ENCODE results near the gene PHF23. TPM values are rescaled to one million over a fixed set of nuclear protein-coding genes. Genes with fewer than 3 reads are reported as not detected.

Gene PHF23
- total and polyA plus RNA-seq, 9 of the 15 experiments (the other 6 are each of a cell fraction or from before 2014, with no cell fraction given) = 7.4 to 87.5 (median 33.7) TPM

DNA sequence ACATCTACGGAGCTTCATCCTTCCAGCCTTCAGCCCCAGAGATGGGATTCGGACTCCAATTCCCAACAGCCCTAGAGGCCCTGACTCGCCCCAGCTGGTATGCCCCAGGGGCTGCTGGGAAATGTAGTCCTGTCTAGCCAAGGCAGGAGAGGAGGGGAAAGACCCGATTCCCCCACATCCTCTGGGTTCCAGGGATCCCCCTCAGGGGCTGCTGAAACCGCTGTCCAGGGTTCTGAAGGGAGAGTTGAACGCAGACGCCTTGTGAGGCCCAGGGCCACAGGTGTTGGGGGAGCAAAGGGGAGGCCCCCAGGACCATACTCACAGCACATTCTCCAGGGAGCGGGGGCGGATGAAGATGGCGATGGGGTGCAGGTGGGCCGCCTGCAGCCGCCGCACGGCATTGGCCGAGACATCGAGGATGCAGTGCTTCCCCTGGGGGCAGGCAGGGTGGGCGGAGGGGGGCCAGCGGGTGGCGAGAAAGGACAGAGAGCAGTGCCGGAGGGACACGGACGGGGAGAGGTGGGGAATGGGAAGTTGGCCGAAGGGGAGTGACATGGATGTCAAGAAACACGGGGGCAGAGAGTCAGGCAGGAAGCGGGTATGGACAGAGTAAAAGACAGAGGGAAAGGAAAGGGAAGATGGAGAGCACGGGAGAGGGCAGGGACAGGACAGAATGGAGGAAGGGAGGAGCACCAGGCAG, 47.5 kb downstream of the PHF23 start (continued):
- TF ChIP-seq TFAP4 (CRISPR knock-in tag; IDR thresholded peaks at IDR 0.05; ENCODE audit: borderline replicate concordance) (peak; percentile 98), ZNF316 (IDR thresholded peaks at IDR 0.05) (no peak), CREB1 (IDR thresholded peaks at IDR 0.05) (no peak), CREB1 (CRISPR knock-in tag; IDR thresholded peaks at IDR 0.05) (no peak), C11orf30 (IDR thresholded peaks at IDR 0.05; ENCODE audit: low read depth) (no peak), HCFC1 (IDR thresholded peaks at IDR 0.05; ENCODE audit: low read depth, low read length) (peak; percentile 97), MBD2 (IDR thresholded peaks at IDR 0.05; ENCODE audit: borderline replicate concordance, low read depth) (peak; percentile 91), ZBTB26 (CRISPR knock-in tag; IDR thresholded peaks at IDR 0.05) (no peak), ZNF77 (CRISPR knock-in tag; IDR thresholded peaks at IDR 0.05) (no peak), DNMT1 (IDR thresholded peaks at IDR 0.05) (no peak), DACH1 (IDR thresholded peaks at IDR 0.05; ENCODE audit: partially characterized antibody) (peak; percentile 61)
- TF ChIP-seq, protein P1, sequence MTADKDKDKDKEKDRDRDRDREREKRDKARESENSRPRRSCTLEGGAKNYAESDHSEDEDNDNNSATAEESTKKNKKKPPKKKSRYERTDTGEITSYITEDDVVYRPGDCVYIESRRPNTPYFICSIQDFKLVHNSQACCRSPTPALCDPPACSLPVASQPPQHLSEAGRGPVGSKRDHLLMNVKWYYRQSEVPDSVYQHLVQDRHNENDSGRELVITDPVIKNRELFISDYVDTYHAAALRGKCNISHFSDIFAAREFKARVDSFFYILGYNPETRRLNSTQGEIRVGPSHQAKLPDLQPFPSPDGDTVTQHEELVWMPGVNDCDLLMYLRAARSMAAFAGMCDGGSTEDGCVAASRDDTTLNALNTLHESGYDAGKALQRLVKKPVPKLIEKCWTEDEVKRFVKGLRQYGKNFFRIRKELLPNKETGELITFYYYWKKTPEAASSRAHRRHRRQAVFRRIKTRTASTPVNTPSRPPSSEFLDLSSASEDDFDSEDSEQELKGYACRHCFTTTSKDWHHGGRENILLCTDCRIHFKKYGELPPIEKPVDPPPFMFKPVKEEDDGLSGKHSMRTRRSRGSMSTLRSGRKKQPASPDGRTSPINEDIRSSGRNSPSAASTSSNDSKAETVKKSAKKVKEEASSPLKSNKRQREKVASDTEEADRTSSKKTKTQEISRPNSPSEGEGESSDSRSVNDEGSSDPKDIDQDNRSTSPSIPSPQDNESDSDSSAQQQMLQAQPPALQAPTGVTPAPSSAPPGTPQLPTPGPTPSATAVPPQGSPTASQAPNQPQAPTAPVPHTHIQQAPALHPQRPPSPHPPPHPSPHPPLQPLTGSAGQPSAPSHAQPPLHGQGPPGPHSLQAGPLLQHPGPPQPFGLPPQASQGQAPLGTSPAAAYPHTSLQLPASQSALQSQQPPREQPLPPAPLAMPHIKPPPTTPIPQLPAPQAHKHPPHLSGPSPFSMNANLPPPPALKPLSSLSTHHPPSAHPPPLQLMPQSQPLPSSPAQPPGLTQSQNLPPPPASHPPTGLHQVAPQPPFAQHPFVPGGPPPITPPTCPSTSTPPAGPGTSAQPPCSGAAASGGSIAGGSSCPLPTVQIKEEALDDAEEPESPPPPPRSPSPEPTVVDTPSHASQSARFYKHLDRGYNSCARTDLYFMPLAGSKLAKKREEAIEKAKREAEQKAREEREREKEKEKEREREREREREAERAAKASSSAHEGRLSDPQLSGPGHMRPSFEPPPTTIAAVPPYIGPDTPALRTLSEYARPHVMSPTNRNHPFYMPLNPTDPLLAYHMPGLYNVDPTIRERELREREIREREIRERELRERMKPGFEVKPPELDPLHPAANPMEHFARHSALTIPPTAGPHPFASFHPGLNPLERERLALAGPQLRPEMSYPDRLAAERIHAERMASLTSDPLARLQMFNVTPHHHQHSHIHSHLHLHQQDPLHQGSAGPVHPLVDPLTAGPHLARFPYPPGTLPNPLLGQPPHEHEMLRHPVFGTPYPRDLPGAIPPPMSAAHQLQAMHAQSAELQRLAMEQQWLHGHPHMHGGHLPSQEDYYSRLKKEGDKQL (CRISPR knock-in tag; IDR thresholded peaks at IDR 0.05; ENCODE audit: borderline replicate concordance) = no peak
- TF ChIP-seq, protein P2, sequence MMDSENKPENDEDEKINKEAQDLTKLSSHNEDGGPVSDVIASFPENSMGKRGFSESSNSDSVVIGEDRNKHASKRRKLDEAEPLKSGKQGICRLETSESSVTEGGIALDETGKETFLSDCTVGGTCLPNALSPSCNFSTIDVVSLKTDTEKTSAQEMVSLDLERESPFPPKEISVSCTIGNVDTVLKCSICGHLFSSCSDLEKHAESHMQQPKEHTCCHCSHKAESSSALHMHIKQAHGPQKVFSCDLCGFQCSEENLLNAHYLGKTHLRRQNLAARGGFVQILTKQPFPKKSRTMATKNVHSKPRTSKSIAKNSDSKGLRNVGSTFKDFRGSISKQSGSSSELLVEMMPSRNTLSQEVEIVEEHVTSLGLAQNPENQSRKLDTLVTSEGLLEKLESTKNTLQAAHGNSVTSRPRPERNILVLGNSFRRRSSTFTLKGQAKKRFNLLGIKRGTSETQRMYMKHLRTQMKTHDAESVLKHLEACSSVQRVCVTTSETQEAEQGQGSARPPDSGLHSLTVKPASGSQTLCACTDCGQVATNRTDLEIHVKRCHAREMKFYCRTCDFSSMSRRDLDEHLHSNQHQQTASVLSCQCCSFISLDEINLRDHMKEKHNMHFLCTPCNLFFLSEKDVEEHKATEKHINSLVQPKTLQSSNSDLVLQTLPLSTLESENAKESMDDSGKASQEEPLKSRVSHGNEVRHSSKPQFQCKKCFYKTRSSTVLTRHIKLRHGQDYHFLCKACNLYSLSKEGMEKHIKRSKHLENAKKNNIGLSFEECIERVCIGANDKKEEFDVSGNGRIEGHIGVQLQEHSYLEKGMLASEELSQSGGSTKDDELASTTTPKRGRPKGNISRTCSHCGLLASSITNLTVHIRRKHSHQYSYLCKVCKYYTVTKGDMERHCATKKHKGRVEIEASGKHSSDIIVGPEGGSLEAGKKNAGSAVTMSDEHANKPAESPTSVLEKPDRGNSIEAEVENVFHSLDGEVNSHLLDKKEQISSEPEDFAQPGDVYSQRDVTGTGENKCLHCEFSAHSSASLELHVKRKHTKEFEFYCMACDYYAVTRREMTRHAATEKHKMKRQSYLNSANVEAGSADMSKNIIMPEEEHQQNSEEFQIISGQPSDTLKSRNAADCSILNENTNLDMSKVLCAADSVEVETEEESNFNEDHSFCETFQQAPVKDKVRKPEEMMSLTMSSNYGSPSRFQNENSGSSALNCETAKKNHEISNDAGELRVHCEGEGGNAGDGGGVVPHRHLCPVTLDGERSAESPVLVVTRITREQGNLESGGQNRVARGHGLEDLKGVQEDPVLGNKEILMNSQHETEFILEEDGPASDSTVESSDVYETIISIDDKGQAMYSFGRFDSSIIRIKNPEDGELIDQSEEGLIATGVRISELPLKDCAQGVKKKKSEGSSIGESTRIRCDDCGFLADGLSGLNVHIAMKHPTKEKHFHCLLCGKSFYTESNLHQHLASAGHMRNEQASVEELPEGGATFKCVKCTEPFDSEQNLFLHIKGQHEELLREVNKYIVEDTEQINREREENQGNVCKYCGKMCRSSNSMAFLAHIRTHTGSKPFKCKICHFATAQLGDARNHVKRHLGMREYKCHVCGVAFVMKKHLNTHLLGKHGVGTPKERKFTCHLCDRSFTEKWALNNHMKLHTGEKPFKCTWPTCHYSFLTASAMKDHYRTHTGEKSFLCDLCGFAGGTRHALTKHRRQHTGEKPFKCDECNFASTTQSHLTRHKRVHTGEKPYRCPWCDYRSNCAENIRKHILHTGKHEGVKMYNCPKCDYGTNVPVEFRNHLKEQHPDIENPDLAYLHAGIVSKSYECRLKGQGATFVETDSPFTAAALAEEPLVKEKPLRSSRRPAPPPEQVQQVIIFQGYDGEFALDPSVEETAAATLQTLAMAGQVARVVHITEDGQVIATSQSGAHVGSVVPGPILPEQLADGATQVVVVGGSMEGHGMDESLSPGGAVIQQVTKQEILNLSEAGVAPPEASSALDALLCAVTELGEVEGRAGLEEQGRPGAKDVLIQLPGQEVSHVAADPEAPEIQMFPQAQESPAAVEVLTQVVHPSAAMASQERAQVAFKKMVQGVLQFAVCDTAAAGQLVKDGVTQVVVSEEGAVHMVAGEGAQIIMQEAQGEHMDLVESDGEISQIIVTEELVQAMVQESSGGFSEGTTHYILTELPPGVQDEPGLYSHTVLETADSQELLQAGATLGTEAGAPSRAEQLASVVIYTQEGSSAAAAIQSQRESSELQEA (IDR thresholded peaks at IDR 0.05; ENCODE audit: low read depth) = no peak

Data from K562 (cell line).